Activated T-helper 1 cell treated with anti-CD3 and anti-CD28 coated beads, Interleukin-12 subunit alpha, Interleukin-12 subunit beta, Interleukin-2, Interleukin-4 antibody, amounts not matched to agents 30 ng/mL and 10 ng/mL and 1 ng/mL, durations not matched to agents 14 hours and 24 hours and 36 hours (primary cell): ENCODE results near the gene MED29. TPM values are rescaled to one million over a fixed set of nuclear protein-coding genes. Genes with fewer than 3 reads are reported as not detected.

Experiments used
- DNase-seq: peaks from one replicate; pipeline ENCODE4 v3.0.0; 2021; ENCODE audit warnings: low spot score
- H3K27ac Mint-ChIP-seq: one replicate; pipeline ENCODE4 v1.8.0; 2021; ENCODE audit warnings: mild to moderate bottlenecking, mixed read lengths
- H3K27me3 Mint-ChIP-seq: one replicate; pipeline ENCODE4 v1.8.0; 2022; ENCODE audit warnings: mild to moderate bottlenecking, moderate library complexity, mixed read lengths; ENCODE audit not compliant: insufficient read depth
- H3K36me3 Mint-ChIP-seq: one replicate; pipeline ENCODE4 v1.8.0; 2021; ENCODE audit warnings: low read depth, mixed read lengths
- H3K4me1 Mint-ChIP-seq: one replicate; pipeline ENCODE4 v1.8.0; 2021; ENCODE audit warnings: low read depth, mixed read lengths
- H3K4me3 Mint-ChIP-seq: one replicate; pipeline ENCODE4 v1.8.0; 2021; ENCODE audit warnings: mild to moderate bottlenecking, moderate library complexity, mixed read lengths
- H3K9me3 Mint-ChIP-seq: one replicate; pipeline ENCODE4 v1.8.0; 2021; ENCODE audit warnings: mixed read lengths
- intact Hi-C: fragments of 100-400 bp; cut with micrococcal nuclease; formaldehyde crosslinking; loops from one replicate; pipeline ENCODE4 v1.15.1; 2024
- total RNA-seq: library from RNA; stranded (reverse); gene quantifications from 2 replicates; pipeline ENCODE4 v1.2.3, GENCODE V29; 2022

MED29 gene
- total RNA-seq, 1 donor from 2014 or later = 37.5 TPM

DNA sequence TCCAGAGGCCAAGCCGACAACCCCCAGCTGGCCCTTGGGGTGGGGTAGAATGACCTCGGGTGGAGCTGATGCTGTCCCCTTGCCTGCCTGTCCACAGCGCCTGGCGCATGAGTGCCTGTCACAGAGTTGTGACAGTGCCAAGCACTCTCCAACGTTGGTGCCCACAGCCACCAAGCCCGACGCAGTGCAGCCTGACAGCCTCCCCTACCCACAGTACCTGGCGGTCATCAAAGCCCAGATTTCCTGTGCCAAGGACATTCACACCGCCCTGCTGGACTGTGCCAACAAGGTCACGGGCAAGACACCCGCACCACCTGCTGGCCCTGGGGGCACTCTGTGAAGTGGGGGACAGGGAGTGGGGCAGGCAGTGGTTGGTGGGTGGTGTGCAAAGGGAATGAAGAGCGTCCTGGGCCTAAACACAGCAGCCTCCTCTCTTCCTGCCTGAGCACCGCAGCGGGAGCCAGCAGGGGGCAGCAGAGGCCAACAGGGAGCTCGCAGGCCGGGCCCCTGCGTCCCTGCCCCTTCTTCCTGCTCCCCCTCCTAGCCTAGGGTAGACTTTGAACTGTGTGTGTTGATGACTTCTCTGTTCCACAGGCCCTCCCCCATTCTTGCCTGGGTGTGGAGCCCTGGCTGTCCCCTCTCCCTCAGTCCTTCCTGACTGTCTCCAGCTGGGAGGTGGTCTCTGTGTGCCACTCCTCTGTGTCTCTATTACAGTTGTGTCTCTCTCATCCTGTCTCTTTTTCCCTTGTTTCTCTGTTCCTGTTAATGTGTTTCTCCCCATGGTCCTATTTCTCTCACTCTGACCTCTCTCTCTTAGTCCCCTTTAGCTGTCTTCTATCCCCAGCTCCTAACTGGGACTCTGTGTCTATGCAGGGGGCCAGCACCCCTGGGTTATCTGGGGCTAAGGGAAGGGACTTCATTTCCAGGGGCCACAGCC, 6.5 kb downstream of the MED29 start:
- Mint-ChIP-seq H3K27me3 (no peaks in the 10 kb centered on the region), H3K9me3 (no peaks in the 10 kb centered on the region), H3K4me3 (no peak overlapping the region), H3K27ac (peak overlapping the region; percentile 67), H3K4me1 (peaks cover 58% of the 10 kb centered on the region), H3K36me3 (peaks cover 19% of the 10 kb centered on the region)
- intact Hi-C loops = loop anchor here (1.0 to 5.0 kb wide), 4 partner anchors 14 to 275 kb away; partner anchors contain the start of gene EID2B
- peak; percentile 88 for DNase-seq

DNA sequence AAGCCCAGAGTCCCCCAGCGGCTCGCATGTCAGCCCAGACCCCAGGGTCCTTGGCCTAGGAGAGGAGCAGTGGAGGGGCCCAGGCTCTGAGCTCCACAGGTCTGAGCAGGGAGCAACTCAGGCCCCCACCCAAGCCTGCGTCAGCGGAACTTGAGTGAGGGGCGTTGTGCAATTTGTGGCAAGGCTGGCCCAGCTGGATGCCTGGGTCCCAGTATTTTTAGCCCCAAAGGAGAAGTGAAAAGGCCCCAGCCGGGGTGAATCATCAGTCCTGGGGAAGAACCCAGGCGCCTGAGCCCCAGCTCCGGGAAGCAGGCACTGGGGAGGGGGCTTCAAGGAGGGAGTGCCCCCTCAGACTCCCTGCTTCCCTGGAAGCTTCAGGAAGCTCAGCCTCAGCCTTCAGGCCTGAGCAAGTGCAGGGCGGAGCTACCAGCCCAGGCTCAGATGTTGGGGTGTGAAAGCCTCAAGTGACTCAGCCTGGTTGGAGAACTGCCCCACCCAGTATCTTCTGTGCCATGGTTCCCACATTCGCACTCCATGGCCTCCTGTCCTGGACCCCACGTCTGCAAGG, 7.2 kb downstream of the MED29 start:
- Mint-ChIP-seq H3K4me3 (no peak overlapping the region), H3K4me1 (peaks cover 59% of the 10 kb centered on the region), H3K27me3 (no peaks in the 10 kb centered on the region), H3K9me3 (no peaks in the 10 kb centered on the region), H3K36me3 (peaks cover 18% of the 10 kb centered on the region), H3K27ac (peak overlapping the region; percentile 67)
- intact Hi-C loops = loop anchor here (5.0 kb wide), 1 partner anchor 274 kb away; no protein-coding TSS in a partner anchor
- no peak for DNase-seq

GRCh38 chr19:39399668-39400050, 8.5 kb downstream of the MED29 start:
- DNase-seq = no peak
- no peaks in the 10 kb centered on the region for H3K27me3 Mint-ChIP-seq
- no peaks in the 10 kb centered on the region for H3K9me3 Mint-ChIP-seq
- H3K27ac Mint-ChIP-seq = peak overlapping the region; percentile 76
- peaks cover 61% of the 10 kb centered on the region for H3K4me1 Mint-ChIP-seq
- peaks cover 11% of the 10 kb centered on the region for H3K36me3 Mint-ChIP-seq
- H3K4me3 Mint-ChIP-seq = peak overlapping the region; percentile 1
- intact Hi-C loops = loop anchor here (5.0 kb wide), 1 partner anchor 273 kb away; no protein-coding TSS in a partner anchor

DNA sequence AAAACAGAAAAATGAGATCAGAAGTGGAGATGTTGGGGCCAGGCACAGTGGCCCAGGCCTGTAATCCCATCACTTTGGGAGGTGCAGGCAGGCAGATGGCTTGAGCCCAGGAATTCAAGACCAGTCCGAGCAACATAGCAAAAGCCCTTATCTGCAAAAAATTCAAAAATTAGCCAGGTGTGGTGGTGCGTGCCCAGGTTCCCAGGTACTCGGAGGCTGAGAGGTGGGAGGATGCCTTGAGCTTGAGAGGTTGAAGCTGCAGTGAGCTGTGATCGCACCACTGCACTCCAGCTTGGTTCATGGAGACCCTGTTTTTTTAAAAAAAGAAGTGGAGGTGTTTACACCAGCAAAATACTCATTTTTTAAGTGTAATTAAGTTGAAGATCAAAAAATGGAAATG, 8.9 kb downstream of the MED29 start:
- intact Hi-C loops = no loop called here
- DNase-seq = no peak
- peak overlapping the region; percentile 76 for H3K27ac Mint-ChIP-seq
- H3K4me3 Mint-ChIP-seq = no peak overlapping the region
- H3K36me3 Mint-ChIP-seq = peaks cover 9% of the 10 kb centered on the region
- H3K9me3 Mint-ChIP-seq = no peaks in the 10 kb centered on the region
- no peaks in the 10 kb centered on the region for H3K27me3 Mint-ChIP-seq
- peaks cover 61% of the 10 kb centered on the region for H3K4me1 Mint-ChIP-seq

DNA sequence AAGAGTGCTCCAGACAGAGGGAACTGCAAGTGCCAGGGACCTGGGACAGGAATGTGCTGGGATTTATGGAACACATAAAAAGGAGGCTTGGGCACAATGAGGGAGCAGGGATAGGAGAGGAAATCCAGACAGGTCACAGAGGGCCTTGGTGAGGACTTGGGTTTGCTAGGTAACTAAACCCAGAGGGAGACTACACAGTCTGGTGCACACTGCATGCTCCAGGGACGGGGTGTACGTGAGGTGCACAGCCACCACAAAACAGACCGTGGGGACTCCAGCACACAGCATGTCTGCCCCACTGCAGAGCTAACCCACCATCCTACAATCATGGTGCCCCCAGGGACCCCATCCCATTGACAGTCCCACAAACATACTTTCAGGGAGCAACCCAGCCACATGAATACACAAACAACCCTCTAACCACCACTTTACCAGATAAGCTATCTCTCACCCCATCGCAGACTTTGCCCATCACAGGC, 9.9 kb downstream of the MED29 start:
- Mint-ChIP-seq H3K4me1 (peaks cover 68% of the 10 kb centered on the region), H3K27ac (peak overlapping the region; percentile 95), H3K9me3 (no peaks in the 10 kb centered on the region), H3K27me3 (no peaks in the 10 kb centered on the region), H3K4me3 (peak overlapping the region; percentile 82), H3K36me3 (peaks cover 2% of the 10 kb centered on the region)
- intact Hi-C loops = no loop called here
- DNase-seq = no peak

- peak overlapping the region; percentile 82 for H3K4me3 Mint-ChIP-seq
- intact Hi-C loops = loop anchor here (1.0 kb wide), 2 partner anchors 10 to 29 kb away; partner anchors contain the start of genes MED29 and PAF1
- peaks cover 72% of the 10 kb centered on the region for H3K4me1 Mint-ChIP-seq
- H3K27ac Mint-ChIP-seq = peak overlapping the region; percentile 95
- peaks cover 2% of the 10 kb centered on the region for H3K36me3 Mint-ChIP-seq
- H3K27me3 Mint-ChIP-seq = no peaks in the 10 kb centered on the region
- no peaks in the 10 kb centered on the region for H3K9me3 Mint-ChIP-seq
- DNase-seq = peak; percentile 69
These were observed 10.6 kb downstream of the MED29 start for GRCh38 chr19:39401549-39402345.

DNA sequence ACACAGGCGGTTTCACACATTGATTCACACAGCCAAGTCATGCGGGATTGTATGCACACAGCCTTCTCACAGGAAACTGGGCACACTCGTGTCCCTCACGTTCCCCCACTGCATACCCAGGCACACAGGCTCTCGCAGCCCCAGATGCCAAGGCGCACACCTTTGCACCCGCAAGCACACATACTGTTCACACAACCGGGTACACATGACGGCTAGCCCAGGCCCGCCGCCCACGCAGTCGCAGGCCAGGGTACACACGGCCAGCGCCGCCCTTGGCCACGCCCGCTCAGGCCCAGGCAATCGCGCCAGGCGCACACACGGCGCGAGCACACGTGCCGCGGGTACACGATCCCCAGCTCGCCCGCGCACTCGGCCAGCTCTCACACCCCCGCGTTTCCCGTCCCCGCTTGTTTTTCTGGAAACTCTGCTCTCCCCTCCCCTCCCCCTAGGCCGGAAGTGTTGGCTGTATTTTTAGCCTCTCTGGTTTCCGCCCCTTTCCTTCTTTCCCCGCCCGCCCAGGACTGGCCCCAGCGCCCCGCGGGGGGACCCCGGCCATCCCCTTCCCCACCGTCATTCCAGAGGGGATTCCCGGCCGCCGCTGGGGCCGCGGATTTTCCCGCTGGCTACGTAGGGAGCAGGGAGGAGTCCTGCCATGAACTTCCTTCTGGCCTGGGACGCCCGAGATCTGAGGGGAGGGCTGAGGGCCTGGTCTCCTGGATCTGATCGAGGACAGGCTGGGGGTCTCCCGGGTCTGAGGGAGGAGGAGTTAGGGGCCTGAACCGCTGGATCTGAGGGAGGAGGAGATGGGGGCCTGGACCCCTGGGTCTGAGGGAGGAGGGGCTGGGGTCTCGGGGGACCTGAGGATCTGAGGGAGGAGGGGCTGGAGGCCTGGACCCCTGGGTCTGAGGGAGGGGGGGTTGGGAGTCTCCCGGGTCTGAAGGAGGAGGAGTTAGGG, 11.4 kb downstream of the MED29 start:
- no peaks in the 10 kb centered on the region for H3K9me3 Mint-ChIP-seq
- intact Hi-C loops = loop anchor here (1.0 kb wide), 2 partner anchors 11 to 28 kb away; partner anchors contain the start of genes MED29 and PAF1
- peaks cover 3% of the 10 kb centered on the region for H3K36me3 Mint-ChIP-seq
- H3K27ac Mint-ChIP-seq = peak overlapping the region; percentile 95
- DNase-seq = peak; percentile 83
- H3K27me3 Mint-ChIP-seq = no peaks in the 10 kb centered on the region
- peak overlapping the region; percentile 82 for H3K4me3 Mint-ChIP-seq
- peaks cover 68% of the 10 kb centered on the region for H3K4me1 Mint-ChIP-seq

GRCh38 chr19:39403331-39404312, 12.4 kb downstream of the MED29 start:
- no peaks in the 10 kb centered on the region for H3K9me3 Mint-ChIP-seq
- peaks cover 11% of the 10 kb centered on the region for H3K36me3 Mint-ChIP-seq
- DNase-seq = peak; percentile 90
- intact Hi-C loops = no loop called here
- H3K4me3 Mint-ChIP-seq = peak overlapping the region; percentile 82
- peak overlapping the region; percentile 95 for H3K27ac Mint-ChIP-seq
- H3K27me3 Mint-ChIP-seq = no peaks in the 10 kb centered on the region
- H3K4me1 Mint-ChIP-seq = peaks cover 69% of the 10 kb centered on the region

DNA sequence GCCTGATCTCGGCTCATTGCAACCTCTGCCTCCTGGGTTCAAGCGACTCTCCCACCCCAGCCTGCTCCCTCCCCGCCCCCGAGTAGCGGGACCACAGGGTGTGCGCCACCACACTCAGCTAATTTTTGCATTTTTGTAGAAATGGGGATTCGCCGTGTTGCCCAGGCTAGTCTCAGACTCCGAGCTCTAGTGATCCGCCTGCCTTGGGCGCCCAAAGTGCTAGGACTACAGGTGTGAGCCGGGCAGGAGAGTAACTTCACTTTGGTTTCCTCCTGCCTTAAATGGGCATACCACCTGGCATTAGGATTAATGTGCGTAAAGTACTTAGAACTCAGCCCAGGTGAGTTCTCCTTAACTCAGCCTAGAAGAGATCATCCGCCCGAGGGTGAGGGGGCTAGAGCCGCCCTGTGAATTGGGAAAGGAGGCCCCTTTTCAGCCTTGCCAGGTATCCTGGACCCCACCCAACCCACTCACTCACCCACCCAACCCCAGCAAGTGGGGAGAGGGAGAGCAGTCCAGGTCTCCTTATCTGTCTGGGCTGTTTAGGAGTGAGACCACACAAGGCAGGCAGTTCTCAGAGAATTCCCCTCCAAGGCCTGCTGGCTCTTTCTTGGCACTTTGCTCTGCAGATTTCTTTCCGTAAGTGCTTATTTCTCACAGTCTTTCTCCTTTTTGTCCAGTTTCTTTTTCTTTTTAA, 14.2 kb downstream of the MED29 start:
- Mint-ChIP-seq H3K36me3 (peaks cover 13% of the 10 kb centered on the region), H3K27ac (peak overlapping the region; percentile 55), H3K27me3 (no peaks in the 10 kb centered on the region), H3K9me3 (no peaks in the 10 kb centered on the region), H3K4me1 (peaks cover 60% of the 10 kb centered on the region), H3K4me3 (peak overlapping the region; percentile 53)
- intact Hi-C loops = no loop called here
- DNase-seq = no peak

- peak overlapping the region; percentile 94 for H3K27ac Mint-ChIP-seq
- peak; percentile 66 for DNase-seq
- intact Hi-C loops = no loop called here
These were observed 14.9 kb downstream of the MED29 start for GRCh38 chr19:39405958-39406655.

More at GRCh38 chr19:39405958-39406655, 14.9 kb downstream of the MED29 start:
- no peaks in the 10 kb centered on the region for H3K27me3 Mint-ChIP-seq
- H3K9me3 Mint-ChIP-seq = no peaks in the 10 kb centered on the region
- H3K4me3 Mint-ChIP-seq = peak overlapping the region; percentile 89
- peaks cover 13% of the 10 kb centered on the region for H3K36me3 Mint-ChIP-seq
- H3K4me1 Mint-ChIP-seq = peaks cover 60% of the 10 kb centered on the region
